ENCODE results near the gene SELENOV. TPM values are rescaled to one million over a fixed set of nuclear protein-coding genes. Genes with fewer than 3 reads are reported as not detected.

SELENOV gene
- total and polyA plus RNA-seq, 2 donors (not counting 1 experiment from before 2014, with no cell fraction given): not detected

GRCh38 chr19:39544226-39544903 is 29.4 kb downstream of the SELENOV start:
- H3K4me3 ChIP-seq (replicated peaks in 1 of 4; ENCODE audit: control extremely low read depth in 1 of 4, insufficient read depth in 1 of 4, low read depth in 3 of 4, low read length in 4 of 4): no peak overlapping the region
- H3K9me3 ChIP-seq (ENCODE audit: control insufficient read depth, insufficient read depth, low read depth, low read length): no peaks in the 10 kb centered on the region
- no peaks in the 10 kb centered on the region for H4K20me1 ChIP-seq (ENCODE audit: control insufficient read depth, extremely low read depth, insufficient read depth, low read length)
- H3K79me2 ChIP-seq (ENCODE audit: control insufficient read depth, insufficient read depth, low read length): peaks cover 2% of the 10 kb centered on the region
- no peaks in the 10 kb centered on the region for H3K36me3 ChIP-seq (ENCODE audit: control insufficient read depth, insufficient read depth, low read length)
- H3K27ac ChIP-seq (ENCODE audit: insufficient read depth, low read length): no peak overlapping the region
- TF ChIP-seq EZH2 (IDR thresholded peaks at IDR 0.05; ENCODE audit: low read length, missing control alignments) (no peak), CTCF (conservative IDR thresholded peaks at IDR 0.05 in 1 of 2, IDR thresholded peaks at IDR 0.05 in 1 of 2; ENCODE audit: low read depth in 1 of 2, low read length in 2 of 2) (no peak)
- H2AFZ ChIP-seq (ENCODE audit: low read length): no peak overlapping the region
- no peaks in the 10 kb centered on the region for H3K4me1 ChIP-seq (ENCODE audit: control insufficient read depth, extremely low read depth, insufficient read depth, low read length)
- H3K4me2 ChIP-seq (ENCODE audit: extremely low read depth, insufficient read depth, low read length): no peak overlapping the region
- no peak overlapping the region for H3K9ac ChIP-seq (ENCODE audit: insufficient read depth, low read length)
- peak in 1 of 2 donors; percentile 29 for DNase-seq (ENCODE audit: low read depth in 2 of 2)
- H3K27me3 ChIP-seq (ENCODE audit: control insufficient read depth, insufficient read depth, low read length): peaks cover 13% of the 10 kb centered on the region

GRCh38 chr19:39544911-39545310 is 30.0 kb downstream of the SELENOV start:
- no peak for DNase-seq (ENCODE audit: low read depth in 2 of 2)
- no peaks in the 10 kb centered on the region for H3K36me3 ChIP-seq (ENCODE audit: control insufficient read depth, insufficient read depth, low read length)
- no peak overlapping the region for H3K27ac ChIP-seq (ENCODE audit: insufficient read depth, low read length)
- no peak overlapping the region for H3K4me2 ChIP-seq (ENCODE audit: extremely low read depth, insufficient read depth, low read length)
- peaks cover 13% of the 10 kb centered on the region for H3K27me3 ChIP-seq (ENCODE audit: control insufficient read depth, insufficient read depth, low read length)
- H3K9ac ChIP-seq (ENCODE audit: insufficient read depth, low read length): no peak overlapping the region
- H4K20me1 ChIP-seq (ENCODE audit: control insufficient read depth, extremely low read depth, insufficient read depth, low read length): no peaks in the 10 kb centered on the region
- no peak overlapping the region for H2AFZ ChIP-seq (ENCODE audit: low read length)
- H3K4me3 ChIP-seq (replicated peaks in 1 of 4; ENCODE audit: control extremely low read depth in 1 of 4, insufficient read depth in 1 of 4, low read depth in 3 of 4, low read length in 4 of 4): no peak overlapping the region
- TF ChIP-seq EZH2 (IDR thresholded peaks at IDR 0.05; ENCODE audit: low read length, missing control alignments) (no peak), CTCF (conservative IDR thresholded peaks at IDR 0.05 in 1 of 2, IDR thresholded peaks at IDR 0.05 in 1 of 2; ENCODE audit: low read depth in 1 of 2, low read length in 2 of 2) (no peak)
- H3K9me3 ChIP-seq (ENCODE audit: control insufficient read depth, insufficient read depth, low read depth, low read length): no peaks in the 10 kb centered on the region
- no peaks in the 10 kb centered on the region for H3K79me2 ChIP-seq (ENCODE audit: control insufficient read depth, insufficient read depth, low read length)
- H3K4me1 ChIP-seq (ENCODE audit: control insufficient read depth, extremely low read depth, insufficient read depth, low read length): no peaks in the 10 kb centered on the region

- Histone ChIP-seq H4K20me1 (ENCODE audit: control insufficient read depth, extremely low read depth, insufficient read depth, low read length) (no peaks in the 10 kb centered on the region), H3K27me3 (ENCODE audit: control insufficient read depth, insufficient read depth, low read length) (peaks cover 13% of the 10 kb centered on the region), H3K36me3 (ENCODE audit: control insufficient read depth, insufficient read depth, low read length) (no peaks in the 10 kb centered on the region), H3K9ac (ENCODE audit: insufficient read depth, low read length) (no peak overlapping the region), H2AFZ (ENCODE audit: low read length) (no peak overlapping the region), H3K4me2 (ENCODE audit: extremely low read depth, insufficient read depth, low read length) (no peak overlapping the region), H3K79me2 (ENCODE audit: control insufficient read depth, insufficient read depth, low read length) (no peaks in the 10 kb centered on the region), H3K4me1 (ENCODE audit: control insufficient read depth, extremely low read depth, insufficient read depth, low read length) (no peaks in the 10 kb centered on the region), H3K9me3 (ENCODE audit: control insufficient read depth, insufficient read depth, low read depth, low read length) (no peaks in the 10 kb centered on the region), H3K4me3 (replicated peaks in 1 of 4; ENCODE audit: control extremely low read depth in 1 of 4, insufficient read depth in 1 of 4, low read depth in 3 of 4, low read length in 4 of 4) (no peak overlapping the region), H3K27ac (ENCODE audit: insufficient read depth, low read length) (no peak overlapping the region)
- DNase-seq (ENCODE audit: low read depth in 2 of 2): no peak
- no peak for TF ChIP-seq EZH2 (IDR thresholded peaks at IDR 0.05; ENCODE audit: low read length, missing control alignments)
- TF ChIP-seq CTCF (conservative IDR thresholded peaks at IDR 0.05 in 1 of 2, IDR thresholded peaks at IDR 0.05 in 1 of 2; ENCODE audit: low read depth in 1 of 2, low read length in 2 of 2): no peak
These were observed 31.7 kb downstream of the SELENOV start for GRCh38 chr19:39546599-39546998.

Data from fibroblast of lung (primary cell).